ENCODE measurements around the gene SPTAN1.
A peak's percentile ranks its signal among the peaks of the same experiment; 100 is the strongest.
"Not testable (repeated sequence)": the region's sequence is repeated elsewhere in the genome, so short reads cannot be mapped to it uniquely, and the experiment has no call there.

SPTAN1 gene

DNA sequence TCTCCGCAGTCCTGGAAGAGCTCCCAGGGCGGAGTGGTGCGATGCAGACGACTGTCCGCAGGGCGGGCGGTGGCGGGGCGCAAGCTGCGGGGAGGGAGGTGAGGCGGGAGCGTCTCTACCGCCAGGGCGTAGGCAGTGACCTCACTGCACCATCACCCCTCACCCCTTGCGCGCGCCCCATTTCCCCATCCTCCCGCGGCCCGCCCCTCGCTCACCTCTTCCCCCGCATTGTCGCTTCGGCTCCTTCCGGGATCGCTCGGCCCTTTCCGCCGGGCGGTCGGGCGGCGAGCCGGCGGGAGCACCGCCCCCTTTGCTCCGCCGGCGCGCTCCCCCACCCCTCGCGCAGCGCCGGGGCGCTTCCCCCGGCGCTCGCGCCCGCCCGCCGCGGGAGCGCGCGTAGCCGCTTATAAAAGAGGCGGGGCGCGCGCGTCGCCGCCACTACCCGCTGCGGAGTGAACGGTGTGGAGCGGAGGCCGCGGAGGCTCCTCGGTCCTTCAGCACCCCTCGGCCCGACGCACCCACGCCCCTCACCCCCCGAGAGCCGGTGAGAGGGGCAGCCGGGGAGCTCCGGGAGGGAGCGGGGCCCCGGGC, at the start of gene SPTAN1:
Gene SPTAN1 (plus strand): TSS at position 435 of the 591 bp plus-strand sequence. CDS start 14,154 bp downstream, outside the sequence.
- peak; percentile 92 for DNase-seq (ENCODE audit: low spot score)

GRCh38 chr9:128503415-128503825, 49.0 kb upstream of the SPTAN1 start:
- not testable (repeated sequence) for DNase-seq (ENCODE audit: low spot score)

DNA sequence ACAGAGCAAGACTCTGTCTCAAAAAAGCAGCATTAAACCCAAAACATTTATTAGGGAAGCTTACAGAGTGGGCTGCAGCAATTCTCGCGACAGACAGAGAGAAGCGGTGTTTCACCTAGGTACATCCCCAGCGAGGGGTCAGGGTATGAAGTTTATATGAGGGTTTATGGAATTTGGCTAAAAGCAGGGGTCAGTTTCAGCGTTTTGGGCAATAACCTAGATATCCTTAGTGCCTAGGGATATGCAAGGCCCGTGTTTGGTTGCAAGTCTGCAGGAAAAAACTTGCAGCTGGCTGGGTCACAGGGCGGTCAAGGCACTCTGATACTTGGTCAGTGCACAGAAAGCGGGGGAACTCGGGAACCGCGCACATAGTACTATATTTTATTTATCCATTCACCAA, 48.5 kb upstream of the SPTAN1 start:
- no peak for DNase-seq (ENCODE audit: low spot score)

- DNase-seq (ENCODE audit: low spot score), result peak; percentile 97
Observed at GRCh38 chr9:128504485-128505413, 47.6 kb upstream of the SPTAN1 start, which contains the start of gene GLE1. TSS of gene GLE1 (plus strand) at chr9:128504719. CDS start at chr9:128504806, 87 bp downstream.

- no peak for DNase-seq (ENCODE audit: low spot score)
Observed at GRCh38 chr9:128505414-128505765, 47.0 kb upstream of the SPTAN1 start.

DNA sequence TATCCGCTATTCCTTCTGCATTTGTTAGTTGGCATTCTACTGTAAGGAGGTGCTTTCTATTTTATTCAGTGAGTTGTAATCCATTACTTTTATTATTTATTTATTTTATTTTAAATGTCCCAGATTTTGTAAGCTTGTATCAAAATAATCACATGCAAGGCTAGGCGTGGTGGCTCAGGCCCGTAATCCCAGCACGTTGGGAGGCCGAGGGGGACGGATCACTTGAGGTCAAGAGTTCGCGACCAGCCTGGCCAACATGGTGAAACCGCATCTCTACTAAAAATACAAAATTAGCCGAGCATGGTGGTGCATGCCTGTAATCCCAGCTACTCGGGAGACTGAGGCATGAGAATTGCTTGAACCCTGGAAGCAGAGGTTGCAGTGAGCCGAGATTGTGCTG, 46.5 kb upstream of the SPTAN1 start:
- DNase-seq (ENCODE audit: low spot score), result not testable (repeated sequence)

DNA sequence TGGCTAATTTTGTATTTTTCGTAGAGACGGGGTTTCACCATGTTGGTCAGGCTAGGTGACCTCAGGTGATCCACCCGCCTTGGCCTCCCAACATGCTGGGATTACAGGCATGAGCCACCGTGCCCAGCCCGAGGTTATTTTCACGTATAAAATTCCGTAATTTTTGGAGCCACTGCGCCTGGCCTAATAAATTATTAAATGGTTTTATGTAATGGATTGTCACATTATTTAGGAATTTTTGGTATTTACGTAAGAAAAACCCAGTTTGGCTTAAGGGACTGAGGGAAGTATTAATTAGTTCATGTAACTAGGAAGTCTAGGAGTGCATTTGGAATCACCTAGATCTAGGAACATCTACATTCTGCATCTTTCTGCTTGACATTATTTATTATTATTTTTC, 39.6 kb upstream of the SPTAN1 start:
- no peak for DNase-seq (ENCODE audit: low spot score)

DNA sequence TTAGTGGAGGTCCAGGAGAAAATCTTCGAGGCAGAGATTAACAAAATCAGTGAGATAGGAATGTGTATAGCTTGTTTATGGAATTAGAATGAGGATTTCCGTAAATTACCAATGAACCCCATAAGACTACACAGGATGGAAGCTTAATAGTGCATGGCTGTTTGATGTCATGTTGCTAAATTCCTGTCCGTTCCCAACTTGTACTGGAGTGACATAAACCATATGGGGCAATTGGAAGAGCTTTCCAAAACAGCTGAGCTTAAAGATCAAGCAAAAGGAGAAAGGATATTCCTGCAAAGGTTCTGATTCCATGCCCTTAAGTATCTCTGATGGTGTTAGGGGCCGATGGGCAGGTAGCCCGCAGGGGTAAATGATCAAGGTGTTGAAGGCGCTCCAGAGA, 30.4 kb upstream of the SPTAN1 start:
- DNase-seq (ENCODE audit: low spot score), result no peak

- peak; percentile 73 for DNase-seq (ENCODE audit: low spot score)
Observed at GRCh38 chr9:128523199-128523925, 29.0 kb upstream of the SPTAN1 start.

GRCh38 chr9:128526720-128527119, 25.7 kb upstream of the SPTAN1 start:
- DNase-seq (ENCODE audit: low spot score), result no peak

- DNase-seq (ENCODE audit: low spot score), result no peak
Observed at GRCh38 chr9:128528445-128529160, 23.8 kb upstream of the SPTAN1 start.

DNA sequence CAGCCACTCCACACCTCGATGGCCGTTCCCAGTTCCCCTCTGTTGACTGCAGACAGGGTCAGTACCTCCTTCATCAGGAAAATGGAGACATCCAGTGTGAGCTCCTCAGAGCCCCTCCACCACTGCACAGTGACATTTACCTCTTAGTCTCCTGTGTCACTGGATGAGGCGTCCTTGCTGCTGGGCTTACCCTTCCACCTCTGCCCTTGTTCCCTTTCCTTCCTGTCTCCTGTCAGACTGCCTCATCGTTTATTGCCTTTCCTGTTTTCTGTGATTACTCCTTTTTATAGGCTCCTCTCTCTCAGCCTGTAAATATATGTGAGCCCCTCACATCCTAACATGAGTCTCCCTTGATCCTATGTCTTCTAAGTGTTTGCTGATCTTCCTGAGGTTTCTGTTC, 23.2 kb upstream of the SPTAN1 start:
- DNase-seq (ENCODE audit: low spot score), result no peak

DNA sequence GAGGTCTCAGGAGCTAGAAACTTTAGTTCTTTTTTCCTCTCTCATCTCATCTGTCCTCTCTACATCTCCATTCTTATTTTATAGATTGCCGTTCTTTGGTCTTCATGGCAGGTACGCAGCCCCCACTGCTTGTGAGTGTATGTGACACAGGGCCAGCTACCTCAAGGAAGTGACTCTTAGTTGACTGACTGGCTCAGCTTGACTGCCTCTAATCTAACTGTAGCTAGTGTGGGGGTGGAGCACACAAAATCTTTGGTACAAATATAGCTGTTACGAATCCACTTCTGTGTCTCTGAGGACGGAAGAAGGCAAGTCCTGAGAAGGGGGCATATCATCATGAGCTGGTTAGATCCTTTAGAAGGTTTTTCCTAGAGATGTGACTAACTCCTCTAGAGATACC, 19.8 kb upstream of the SPTAN1 start:
- no peak for DNase-seq (ENCODE audit: low spot score)

GRCh38 chr9:128540634-128541360, 11.6 kb upstream of the SPTAN1 start:
- DNase-seq (ENCODE audit: low spot score), result no peak

DNA sequence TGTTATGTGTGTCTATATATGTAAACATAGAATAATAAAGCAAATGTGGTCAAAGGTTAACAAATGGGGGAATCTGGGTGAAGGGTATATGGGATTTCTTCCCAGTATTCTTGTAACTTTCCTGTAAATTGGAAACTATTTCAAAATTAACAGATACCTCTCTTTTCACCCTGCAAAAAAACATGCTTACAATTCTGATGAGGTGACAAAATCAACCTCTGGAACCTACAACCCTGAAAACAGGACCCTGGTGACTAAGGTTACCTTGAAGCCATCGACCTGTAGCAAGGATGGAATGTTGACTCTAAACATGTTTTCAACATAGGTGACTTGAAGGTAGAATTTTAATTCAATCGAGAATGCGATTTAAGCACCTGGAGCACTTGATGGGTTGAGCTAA, 5.9 kb upstream of the SPTAN1 start:
- DNase-seq (ENCODE audit: low spot score), result no peak

- DNase-seq (ENCODE audit: low spot score), result no peak
Observed at GRCh38 chr9:128548876-128549275, 3.5 kb upstream of the SPTAN1 start.

DNA sequence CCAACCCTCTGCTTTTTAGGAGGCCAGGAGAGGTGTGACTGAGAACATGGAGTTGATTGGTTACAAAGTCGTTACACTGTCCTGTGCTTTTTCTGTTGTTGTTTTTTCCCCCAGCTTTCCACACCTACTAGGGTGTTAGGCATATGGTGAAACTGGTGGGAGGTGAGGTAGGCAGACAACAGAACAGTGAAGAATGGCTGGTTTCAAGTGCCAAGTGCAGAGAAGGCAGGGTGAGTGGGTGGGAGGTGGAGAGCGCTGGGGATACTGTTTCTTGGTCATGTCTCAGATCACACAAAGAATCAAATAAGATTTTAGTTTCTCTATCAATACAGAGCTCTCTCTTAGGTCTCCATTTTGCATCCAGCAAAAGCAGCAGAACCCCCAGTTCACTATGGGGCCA, 2.2 kb upstream of the SPTAN1 start:
- no peak for DNase-seq (ENCODE audit: low spot score)

GRCh38 chr9:128550770-128551656, 1.4 kb upstream of the SPTAN1 start:
- DNase-seq (ENCODE audit: low spot score), result peak; percentile 74

DNA sequence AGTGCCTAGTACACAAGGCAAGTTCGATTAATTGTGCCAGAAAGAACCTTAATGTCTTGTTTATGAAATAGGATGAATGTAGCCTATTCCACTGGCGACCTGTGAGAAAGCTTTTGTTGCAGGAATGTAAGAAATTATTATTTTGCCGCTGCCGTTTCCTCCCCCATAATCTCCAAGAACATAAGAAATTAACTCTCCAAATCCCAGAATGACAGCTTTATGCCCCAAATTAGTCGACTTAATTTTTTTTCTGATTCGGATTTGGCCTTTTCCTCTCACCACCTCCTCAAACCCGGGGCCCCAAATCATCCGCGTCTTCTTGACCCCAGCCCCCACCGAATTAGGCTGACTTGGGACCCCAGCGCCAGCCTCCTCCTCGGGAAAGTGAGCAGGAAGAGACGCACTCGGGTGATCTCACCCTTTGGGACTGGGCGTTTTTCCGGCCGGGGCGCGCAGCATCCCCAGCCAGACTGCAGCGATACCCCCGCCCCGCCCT, 682 bp upstream of the SPTAN1 start:
- DNase-seq (ENCODE audit: low spot score), result no peak
